Neural crest cell (in vitro differentiated cells): ENCODE measurements around the gene GALNT3. TPM values are rescaled to one million over a fixed set of nuclear protein-coding genes. Genes with fewer than 3 reads are reported as not detected.

Experiments
- DNase-seq: peaks from one replicate; pipeline ENCODE4 v3.0.0; 2021; ENCODE audit warnings: low read depth, mixed read lengths, low spot score
- H3K27ac Mint-ChIP-seq: one replicate; pipeline ENCODE4 v1.8.0; 2021; ENCODE audit warnings: mild to moderate bottlenecking, mixed read lengths; ENCODE audit not compliant: unreplicated experiment
- H3K27me3 Mint-ChIP-seq: 2 replicates; pipeline ENCODE4 v1.8.0; 2021; ENCODE audit warnings: low read depth, mild to moderate bottlenecking, mixed read lengths
- H3K36me3 Mint-ChIP-seq: 2 replicates; pipeline ENCODE4 v1.8.0; 2021; ENCODE audit warnings: low read depth, mild to moderate bottlenecking, mixed read lengths
- H3K4me1 Mint-ChIP-seq: 2 replicates; pipeline ENCODE4 v1.8.0; 2021; ENCODE audit warnings: mixed read lengths
- H3K4me3 Mint-ChIP-seq: one replicate; pipeline ENCODE4 v1.8.0; 2021; ENCODE audit warnings: mild to moderate bottlenecking, mixed read lengths
- H3K9me3 Mint-ChIP-seq: 2 replicates; pipeline ENCODE4 v1.8.0; 2021; ENCODE audit warnings: mixed read lengths
- CTCF ChIP-seq: fragments of 200-600 bp; sonication (generic); conservative IDR thresholded peaks from 2 replicates; pipeline ENCODE4 v1.5.0; 2021; ENCODE audit warnings: antibody characterized with exemption, mild to moderate bottlenecking
- total RNA-seq: library from RNA; stranded (reverse); gene quantifications from 2 replicates; pipeline ENCODE4 v1.2.1, GENCODE V29; 2021

GALNT3 gene
- total RNA-seq, 1 donor from 2014 or later: 3.1 TPM

GRCh38 chr2:165796129-165796528, 2.1 kb upstream of the GALNT3 start:
- H3K4me1 Mint-ChIP-seq: peaks cover 8% of the 10 kb centered on the region
- no peaks in the 10 kb centered on the region for H3K36me3 Mint-ChIP-seq
- H3K4me3 Mint-ChIP-seq: no peak overlapping the region
- no peak for TF ChIP-seq CTCF
- peaks cover 3% of the 10 kb centered on the region for H3K9me3 Mint-ChIP-seq
- no peak for DNase-seq
- no peak overlapping the region for H3K27ac Mint-ChIP-seq
- peaks cover 50% of the 10 kb centered on the region for H3K27me3 Mint-ChIP-seq

GRCh38 chr2:165795011-165795410, 964 bp upstream of the GALNT3 start:
- no peaks in the 10 kb centered on the region for H3K9me3 Mint-ChIP-seq
- no peak for DNase-seq
- no peak overlapping the region for H3K27ac Mint-ChIP-seq
- H3K27me3 Mint-ChIP-seq: peaks cover 56% of the 10 kb centered on the region
- no peak for TF ChIP-seq CTCF
- H3K4me1 Mint-ChIP-seq: peaks cover 8% of the 10 kb centered on the region
- H3K36me3 Mint-ChIP-seq: no peaks in the 10 kb centered on the region
- H3K4me3 Mint-ChIP-seq: peak overlapping the region; percentile 68

- H3K27ac Mint-ChIP-seq: no peak overlapping the region
- peaks cover 59% of the 10 kb centered on the region for H3K27me3 Mint-ChIP-seq
- TF ChIP-seq CTCF: no peak
These were observed 485 bp upstream of the GALNT3 start for GRCh38 chr2:165794536-165794928.

GRCh38 chr2:165793161-165793778, 777 bp downstream of the GALNT3 start:
- DNase-seq: peak; percentile 6
- Mint-ChIP-seq H3K36me3 (no peaks in the 10 kb centered on the region), H3K27me3 (peaks cover 61% of the 10 kb centered on the region), H3K27ac (no peak overlapping the region), H3K4me3 (peak overlapping the region; percentile 89), H3K9me3 (no peaks in the 10 kb centered on the region), H3K4me1 (peaks cover 8% of the 10 kb centered on the region)
- no peak for TF ChIP-seq CTCF

More at GRCh38 chr2:165794536-165794928, 485 bp upstream of the GALNT3 start:
- peak overlapping the region; percentile 68 for H3K4me3 Mint-ChIP-seq
- peaks cover 8% of the 10 kb centered on the region for H3K4me1 Mint-ChIP-seq
- DNase-seq: no peak
- no peaks in the 10 kb centered on the region for H3K9me3 Mint-ChIP-seq
- H3K36me3 Mint-ChIP-seq: no peaks in the 10 kb centered on the region

- DNase-seq: no peak
- H3K27ac Mint-ChIP-seq: no peak overlapping the region
- TF ChIP-seq CTCF: no peak
- H3K36me3 Mint-ChIP-seq: no peaks in the 10 kb centered on the region
- no peaks in the 10 kb centered on the region for H3K9me3 Mint-ChIP-seq
- peak overlapping the region; percentile 1 for H3K4me3 Mint-ChIP-seq
- H3K27me3 Mint-ChIP-seq: peaks cover 58% of the 10 kb centered on the region
- peaks cover 8% of the 10 kb centered on the region for H3K4me1 Mint-ChIP-seq
These were observed 2.0 kb downstream of the GALNT3 start for GRCh38 chr2:165792104-165792454.
